ENCODE measurements around the gene SPATA22.

DNA sequence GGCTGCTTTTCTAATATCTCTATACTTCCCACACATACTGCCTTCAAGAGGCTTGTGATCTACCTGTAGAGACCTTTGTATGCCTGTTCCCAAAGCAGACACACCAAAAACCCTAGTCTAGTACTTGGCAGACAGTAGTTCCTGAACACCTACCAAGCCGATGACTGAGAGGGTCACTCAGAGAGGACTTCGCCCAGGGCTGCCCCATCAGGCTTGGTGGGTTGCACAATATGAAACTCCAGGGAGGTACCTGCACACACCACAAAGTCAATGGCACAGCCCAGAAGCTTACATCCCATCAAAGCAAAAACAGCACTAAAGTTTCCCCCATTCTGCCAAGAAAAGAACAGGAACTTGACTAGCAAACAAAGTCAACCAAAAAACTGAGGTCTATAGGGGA, 34.4 kb upstream of the SPATA22 start:
- TF ChIP-seq, protein P1, sequence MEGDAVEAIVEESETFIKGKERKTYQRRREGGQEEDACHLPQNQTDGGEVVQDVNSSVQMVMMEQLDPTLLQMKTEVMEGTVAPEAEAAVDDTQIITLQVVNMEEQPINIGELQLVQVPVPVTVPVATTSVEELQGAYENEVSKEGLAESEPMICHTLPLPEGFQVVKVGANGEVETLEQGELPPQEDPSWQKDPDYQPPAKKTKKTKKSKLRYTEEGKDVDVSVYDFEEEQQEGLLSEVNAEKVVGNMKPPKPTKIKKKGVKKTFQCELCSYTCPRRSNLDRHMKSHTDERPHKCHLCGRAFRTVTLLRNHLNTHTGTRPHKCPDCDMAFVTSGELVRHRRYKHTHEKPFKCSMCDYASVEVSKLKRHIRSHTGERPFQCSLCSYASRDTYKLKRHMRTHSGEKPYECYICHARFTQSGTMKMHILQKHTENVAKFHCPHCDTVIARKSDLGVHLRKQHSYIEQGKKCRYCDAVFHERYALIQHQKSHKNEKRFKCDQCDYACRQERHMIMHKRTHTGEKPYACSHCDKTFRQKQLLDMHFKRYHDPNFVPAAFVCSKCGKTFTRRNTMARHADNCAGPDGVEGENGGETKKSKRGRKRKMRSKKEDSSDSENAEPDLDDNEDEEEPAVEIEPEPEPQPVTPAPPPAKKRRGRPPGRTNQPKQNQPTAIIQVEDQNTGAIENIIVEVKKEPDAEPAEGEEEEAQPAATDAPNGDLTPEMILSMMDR (conservative IDR thresholded peaks at IDR 0.05), result no peak
- no peak for TF ChIP-seq ZFX (IDR thresholded peaks at IDR 0.05)
